GM12878 (cell line): ENCODE data around the gene SPATA32. TPM values are rescaled to one million over a fixed set of nuclear protein-coding genes. Genes with fewer than 3 reads are reported as not detected.
A peak's percentile ranks its signal among the peaks of the same experiment; 100 is the strongest.

Experiments
- ATAC-seq: fragments of 200-7000 bp; cut with Tn5 transposase; 3 replicates; pipeline ENCODE4 v1.9.1; 2020; ENCODE audit warnings: mild to moderate bottlenecking, moderate library complexity
- BruUV-seq: library from RNA; stranded (reverse); fragments of 400-500 nt; replicated peaks from 2 replicates; lab custom pipeline; 2021; lab: Mats Ljungman, UMichigan
- CTCF ChIA-PET: fragments of 300-600 bp; sonication (Branson Sonifier 250); formaldehyde crosslinking; extraction: SDS; loops from one replicate; lab custom pipeline; 2021; ENCODE audit warnings: inconsistent platforms; lab: Yijun Ruan, JAX
- POLR2A ChIA-PET: fragments of 350-600 bp; formaldehyde crosslinking; extraction: SDS; loops from one replicate; lab custom pipeline; 2021; ENCODE audit warnings: inconsistent platforms; lab: Charles Lee
- RAD21 ChIA-PET: fragments of 300-600 bp; sonication (Branson Sonifier 250); formaldehyde crosslinking; loops from one replicate; lab custom pipeline; 2023; ENCODE audit warnings: antibody characterized with exemption; ENCODE audit not compliant: unreplicated experiment; lab: Charles Lee
- SMC1A ChIA-PET: fragments of 300-600 bp; sonication (Branson Sonifier 250); formaldehyde crosslinking; loops from one replicate; lab custom pipeline; 2023; ENCODE audit not compliant: unreplicated experiment, uncharacterized antibody; lab: Charles Lee
- DNase-seq: peaks from one replicate; pipeline ENCODE4 v3.0.0-alpha.2; 2011; ENCODE audit warnings: low read depth, low spot score
- FAIRE-seq: peaks from 3 replicates; lab custom pipeline; 2011; peaks lifted over from hg19 to GRCh38; lab: Jason Lieb, UNC
- H2AFZ ChIP-seq: 2 replicates; pipeline ENCODE4 v1.6.0; 2011; ENCODE audit warnings: low read depth, low read length, control low read depth; ENCODE audit not compliant: control insufficient read depth
- H3K27ac ChIP-seq: 2 replicates; pipeline ENCODE4 v1.5.1; 2011; ENCODE audit warnings: control low read depth; ENCODE audit not compliant: control insufficient read depth, insufficient read depth
- H3K27me3 ChIP-seq, 2 experiments: replicated peaks in 1 of 2; 2 replicates each; pipeline versions ENCODE4 v1.6.0 to v1.6.1; 2011; ENCODE audit warnings: low read length in 1 of 2; ENCODE audit not compliant: control insufficient read depth in 2 of 2, insufficient read depth in 2 of 2
- H3K36me3 ChIP-seq, 2 experiments: 2 replicates each; pipeline ENCODE4 v1.5.1; 2011; ENCODE audit warnings: low read length in 1 of 2; ENCODE audit not compliant: control insufficient read depth in 2 of 2, insufficient read depth in 2 of 2
- H3K4me1 ChIP-seq: 2 replicates; pipeline ENCODE4 v1.6.1; 2011; ENCODE audit warnings: mild to moderate bottlenecking, low read length, moderate library complexity, mixed read lengths; ENCODE audit not compliant: control insufficient read depth, insufficient read depth
- H3K4me2 ChIP-seq: 2 replicates; pipeline ENCODE4 v1.6.0; 2011; ENCODE audit warnings: control low read depth; ENCODE audit not compliant: control insufficient read depth, insufficient read depth
- H3K4me3 ChIP-seq: fragments of 200-600 bp; sonication (generic); 2 replicates; pipeline ENCODE4 v1.5.1; 2016
- H3K79me2 ChIP-seq: 2 replicates; pipeline ENCODE4 v1.6.0; 2011; ENCODE audit warnings: low read length; ENCODE audit not compliant: control insufficient read depth, insufficient read depth
- H3K9ac ChIP-seq: 2 replicates; pipeline ENCODE4 v1.8.0; 2011; ENCODE audit warnings: low read length, control low read depth, mixed read lengths; ENCODE audit not compliant: control insufficient read depth, insufficient read depth
- H3K9me3 ChIP-seq: replicated peaks from 3 replicates; pipeline ENCODE4 v1.5.1; 2011; ENCODE audit warnings: mild to moderate bottlenecking, low read length; ENCODE audit not compliant: control insufficient read depth, insufficient read depth
- H4K20me1 ChIP-seq: 2 replicates; pipeline ENCODE4 v1.6.0; 2011; ENCODE audit not compliant: control insufficient read depth, insufficient read depth
- ATF7 ChIP-seq: fragments of 450-650 bp; IDR thresholded peaks from 2 replicates; pipeline ENCODE4 v1.6.1; 2016; ENCODE audit warnings: low read depth, mild to moderate bottlenecking
- CBFB ChIP-seq: IDR thresholded peaks from 2 replicates; pipeline ENCODE4 v1.6.1; 2016; ENCODE audit warnings: antibody characterized with exemption, low read depth
- ESRRA ChIP-seq: IDR thresholded peaks from 2 replicates; pipeline ENCODE4 v1.6.1; 2012; ENCODE audit warnings: mild to moderate bottlenecking, low read length, improper control_type of control experiment
- EZH2 ChIP-seq: IDR thresholded peaks from 2 replicates; pipeline ENCODE4 v1.6.1; 2012; ENCODE audit warnings: low read depth, mild to moderate bottlenecking, control low read depth, inconsistent platforms, low read length, borderline replicate concordance; ENCODE audit not compliant: control insufficient read depth
- IRF5 ChIP-seq: fragments of 450-650 bp; IDR thresholded peaks from 2 replicates; pipeline ENCODE4 v1.6.1; 2017; ENCODE audit warnings: borderline replicate concordance
- NFIC ChIP-seq: IDR thresholded peaks from 2 replicates; pipeline ENCODE4 v1.6.1; 2012; ENCODE audit warnings: low read depth, mild to moderate bottlenecking, inconsistent platforms, low read length, moderate library complexity
- NFYA ChIP-seq: IDR thresholded peaks from 2 replicates; pipeline ENCODE4 v1.6.1; 2011; ENCODE audit warnings: low read depth, mild to moderate bottlenecking, low read length, improper control_type of control experiment, borderline replicate concordance
- POLR2A ChIP-seq: IDR thresholded peaks from 2 replicates; pipeline ENCODE4 v1.6.1; 2011; ENCODE audit warnings: low read depth, mild to moderate bottlenecking, low read length
- POLR2AphosphoS5 ChIP-seq: IDR thresholded peaks from 2 replicates; pipeline ENCODE4 v1.6.1; 2011; ENCODE audit warnings: mild to moderate bottlenecking, low read length, inconsistent platforms
- RAD21 ChIP-seq: IDR thresholded peaks from 2 replicates; pipeline ENCODE4 v1.6.1; 2011; ENCODE audit warnings: mild to moderate bottlenecking, low read depth, low read length, moderate library complexity; ENCODE audit not compliant: insufficient read depth
- RAD51 ChIP-seq: fragments of 450-650 bp; IDR thresholded peaks from 2 replicates; pipeline ENCODE4 v1.6.1; 2016; ENCODE audit warnings: moderate library complexity, mild to moderate bottlenecking, inconsistent platforms
- RB1 ChIP-seq: fragments of 450-650 bp; formaldehyde crosslinking; IDR thresholded peaks from 2 replicates; pipeline ENCODE4 v1.6.1; 2017; ENCODE audit warnings: mild to moderate bottlenecking, borderline replicate concordance
- SIN3A ChIP-seq: IDR thresholded peaks from 2 replicates; pipeline ENCODE4 v1.6.1; 2012; ENCODE audit warnings: low read depth, low read length, improper control_type of control experiment
- SMC3 ChIP-seq: IDR thresholded peaks from 2 replicates; pipeline ENCODE4 v1.6.1; 2011; ENCODE audit warnings: low read length, improper control_type of control experiment, borderline replicate concordance
- SP1 ChIP-seq: IDR thresholded peaks from one replicate; pipeline ENCODE4 v1.6.1; 2011; ENCODE audit warnings: low read depth, low read length
- TCF7 ChIP-seq: IDR thresholded peaks from 2 replicates; pipeline ENCODE4 v1.6.1; 2014; ENCODE audit warnings: antibody characterized with exemption, borderline replicate concordance
- ZNF24 ChIP-seq: fragments of 450-650 bp; IDR thresholded peaks from 2 replicates; pipeline ENCODE4 v1.6.1; 2017; ENCODE audit warnings: antibody characterized with exemption, mild to moderate bottlenecking
- WGBS: methylation state at CpG from one replicate; pipeline ENCODE4 v1.1.6; 2016; ENCODE audit warnings: low lambda C conversion rate; ENCODE audit not compliant: insufficient replicate concordance, insufficient coverage; ENCODE audit errors: missing lambda C conversion rate; 5-methylcytosine and 5-hydroxymethylcytosine counted together
- in situ Hi-C: fragments of 300-500 bp; cut with MboI; formaldehyde crosslinking; loops from 9 replicates; pipeline ENCODE4 v1.14.3; 2018; ENCODE audit warnings: mixed read lengths
- intact Hi-C: fragments of 100-400 bp; cut with micrococcal nuclease; formaldehyde crosslinking; loops from one replicate; pipeline ENCODE4 v1.14.2; 2022; ENCODE audit not compliant: unreplicated experiment
- polyA plus RNA-seq, 11 experiments: library from polyadenylated mRNA; depleted of rRNA in 4 of 11; unstranded in 6 of 11; stranded (reverse) in 5 of 11; fragments of >200 nt; fragmentation: Nextera tagmentation in 4 of 11; fragmentation: Illumina TruSeq in 1 of 11; extraction: Ambion mirVana in 4 of 11; extraction: Trizol in 1 of 11; gene quantifications; 1 replicate in 1 of 11; 2 replicates in 10 of 11; pipeline versions ENCODE4 v1.2.1 to v1.2.3, GENCODE V29; 2011 to 2016; ENCODE audit warnings: inconsistent platforms in 2 of 11, missing spikeins in 2 of 11, low read depth in 1 of 11
- total RNA-seq, 4 experiments: library from RNA; depleted of rRNA in 3 of 4; stranded (reverse); fragments of >200 nt in 3 of 4; fragmentation: Illumina TruSeq in 1 of 4; extraction: Trizol in 1 of 4; gene quantifications; 2 replicates each; pipeline versions ENCODE4 v1.2.1 to v1.2.3, GENCODE V29; 2013 to 2021
- TF ChIP-seq, protein P1 (sequence below): fragments of 450-650 bp; formaldehyde crosslinking; IDR thresholded peaks from 2 replicates; pipeline ENCODE4 v1.4.0; 2020; ENCODE audit warnings: mild to moderate bottlenecking, moderate library complexity

SPATA32 gene
- total and polyA plus RNA-seq, 10 of the 15 experiments (the other 5 are each of a cell fraction or from before 2014, with no cell fraction given): 0.03 to 0.35 (median 0.11) TPM; not detected in 3

- no peak overlapping the region for H3K9ac ChIP-seq
- H3K27ac ChIP-seq: peak overlapping the region; percentile 44
- no peaks in the 10 kb centered on the region for H3K79me2 ChIP-seq
- no peaks in the 10 kb centered on the region for H3K27me3 ChIP-seq
- no peak overlapping the region for H3K4me2 ChIP-seq
- H3K4me1 ChIP-seq: no peaks in the 10 kb centered on the region
- H4K20me1 ChIP-seq: no peaks in the 10 kb centered on the region
- ATAC-seq: peak; percentile 86
- no peaks in the 10 kb centered on the region for H3K9me3 ChIP-seq
- in situ Hi-C loops (no loop called here), intact Hi-C loops (no loop called here)
- CTCF ChIA-PET: interaction anchor here (0.6 to 3.2 kb wide), 15 partner anchors 10 to 110 kb away, joined by 3 to 15 read pairs (median 4); partner anchors contain the start of gene MAP3K14
- H3K4me3 ChIP-seq: no peak overlapping the region
- no peak for FAIRE-seq
- H3K36me3 ChIP-seq: peaks cover 46 to 49% of the 10 kb centered on the region in 2 experiments
- POLR2A ChIA-PET: interaction anchor here (0.5 to 0.7 kb wide), 2 partner anchors 9 to 980 kb away, joined by 3 read pairs; no protein-coding TSS in a partner anchor
- RAD21 ChIA-PET: interaction anchor here (0.6 to 3.3 kb wide), 7 partner anchors 18 to 99 kb away, joined by 3 to 15 read pairs (median 4); partner anchors contain the start of gene MAP3K14
- BruUV-seq: no TSS peak
- DNase-seq: no peak
- 86% methylated on average over 21 of the region's 21 CpGs for WGBS
- H2AFZ ChIP-seq: no peak overlapping the region
- SMC1A ChIA-PET: interaction anchor here (0.7 to 2.2 kb wide), 5 partner anchors 9 to 49 kb away, joined by 3 to 11 read pairs (median 4); no protein-coding TSS in a partner anchor
- TF ChIP-seq POLR2A (peak; percentile 40), ZNF24 (no peak), RB1 (no peak), EZH2 (no peak), TCF7 (no peak), ATF7 (no peak), ESRRA (no peak), IRF5 (no peak), RAD51 (no peak), RAD21 (peak; percentile 26; the same call in 1 of the 2 replicates), NFIC (no peak), POLR2AphosphoS5 (peak; percentile 31), SMC3 (peak; percentile 46; the same call in 1 of the 2 replicates), SIN3A (no peak), SP1 (no peak), NFYA (no peak), CBFB (no peak)
- TF ChIP-seq, protein P1, sequence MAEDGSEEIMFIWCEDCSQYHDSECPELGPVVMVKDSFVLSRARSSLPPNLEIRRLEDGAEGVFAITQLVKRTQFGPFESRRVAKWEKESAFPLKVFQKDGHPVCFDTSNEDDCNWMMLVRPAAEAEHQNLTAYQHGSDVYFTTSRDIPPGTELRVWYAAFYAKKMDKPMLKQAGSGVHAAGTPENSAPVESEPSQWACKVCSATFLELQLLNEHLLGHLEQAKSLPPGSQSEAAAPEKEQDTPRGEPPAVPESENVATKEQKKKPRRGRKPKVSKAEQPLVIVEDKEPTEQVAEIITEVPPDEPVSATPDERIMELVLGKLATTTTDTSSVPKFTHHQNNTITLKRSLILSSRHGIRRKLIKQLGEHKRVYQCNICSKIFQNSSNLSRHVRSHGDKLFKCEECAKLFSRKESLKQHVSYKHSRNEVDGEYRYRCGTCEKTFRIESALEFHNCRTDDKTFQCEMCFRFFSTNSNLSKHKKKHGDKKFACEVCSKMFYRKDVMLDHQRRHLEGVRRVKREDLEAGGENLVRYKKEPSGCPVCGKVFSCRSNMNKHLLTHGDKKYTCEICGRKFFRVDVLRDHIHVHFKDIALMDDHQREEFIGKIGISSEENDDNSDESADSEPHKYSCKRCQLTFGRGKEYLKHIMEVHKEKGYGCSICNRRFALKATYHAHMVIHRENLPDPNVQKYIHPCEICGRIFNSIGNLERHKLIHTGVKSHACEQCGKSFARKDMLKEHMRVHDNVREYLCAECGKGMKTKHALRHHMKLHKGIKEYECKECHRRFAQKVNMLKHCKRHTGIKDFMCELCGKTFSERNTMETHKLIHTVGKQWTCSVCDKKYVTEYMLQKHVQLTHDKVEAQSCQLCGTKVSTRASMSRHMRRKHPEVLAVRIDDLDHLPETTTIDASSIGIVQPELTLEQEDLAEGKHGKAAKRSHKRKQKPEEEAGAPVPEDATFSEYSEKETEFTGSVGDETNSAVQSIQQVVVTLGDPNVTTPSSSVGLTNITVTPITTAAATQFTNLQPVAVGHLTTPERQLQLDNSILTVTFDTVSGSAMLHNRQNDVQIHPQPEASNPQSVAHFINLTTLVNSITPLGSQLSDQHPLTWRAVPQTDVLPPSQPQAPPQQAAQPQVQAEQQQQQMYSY: no peak
Measured at GRCh38 chr17:45284176-45285140, 22.6 kb upstream of the SPATA32 start.
